K562 (cell line): ENCODE results near the gene RNASEH1. TPM values are rescaled to one million over a fixed set of nuclear protein-coding genes. Genes with fewer than 3 reads are reported as not detected.

Experiments
- BHLHE40 ChIP-seq: IDR thresholded peaks from 2 replicates; pipeline ENCODE4 v1.6.1; 2011; ENCODE audit warnings: low read length, improper control_type of control experiment
- CGGBP1 ChIP-seq: fragments of 250-450 bp; sonication (Bioruptor Pico); IDR thresholded peaks from 2 replicates; pipeline ENCODE4 v1.9.0; 2021; ENCODE audit warnings: mild to moderate bottlenecking
- CTCFL ChIP-seq: IDR thresholded peaks from 2 replicates; pipeline ENCODE4 v1.6.1; 2011; ENCODE audit warnings: borderline replicate concordance, low read depth, mild to moderate bottlenecking, moderate library complexity, low read length; ENCODE audit not compliant: insufficient read depth, poor library complexity, severe bottlenecking
- FIP1L1 ChIP-seq: fragments of 200-400 bp; formaldehyde crosslinking; IDR thresholded peaks from 2 replicates; pipeline ENCODE4 v1.6.1; 2018; ENCODE audit warnings: mild to moderate bottlenecking, low read depth, low read length; ENCODE audit not compliant: poor library complexity, severe bottlenecking
- HINFP ChIP-seq: fragments of 450-650 bp; conservative IDR thresholded peaks from 2 replicates; pipeline ENCODE4 v1.6.1; 2016; ENCODE audit warnings: missing genetic modification characterization, low read depth, mild to moderate bottlenecking, control low read depth, missing compliant biosample characterization
- ID3 ChIP-seq, 2 experiments: fragments of 250-450 bp in 1 of 2; fragments of 450-650 bp in 1 of 2; sonication (Bioruptor Pico) in 1 of 2; IDR thresholded peaks; 2 replicates each; pipeline versions ENCODE4 v1.6.1 to v1.8.0; 2016 to 2021; ENCODE audit warnings: mild to moderate bottlenecking in 2 of 2, moderate library complexity in 2 of 2, missing compliant biosample characterization in 1 of 2, missing genetic modification characterization in 1 of 2
- KLF16 ChIP-seq: IDR thresholded peaks from 2 replicates; pipeline ENCODE4 v1.6.1; 2016; ENCODE audit warnings: antibody characterized with exemption
- PML ChIP-seq: IDR thresholded peaks from 2 replicates; pipeline ENCODE4 v1.6.1; 2012; ENCODE audit warnings: low read length, inconsistent platforms
- TSHZ1 ChIP-seq: fragments of 250-450 bp; sonication (Bioruptor Pico); IDR thresholded peaks from 2 replicates; pipeline ENCODE4 v1.4.0; 2020; ENCODE audit warnings: mild to moderate bottlenecking, moderate library complexity
- ZBTB12 ChIP-seq: fragments of 250-450 bp; sonication (Bioruptor Pico); IDR thresholded peaks from 2 replicates; pipeline ENCODE4 v1.4.0; 2020
- ZBTB26 ChIP-seq: fragments of 450-650 bp; formaldehyde crosslinking; IDR thresholded peaks from 2 replicates; pipeline ENCODE4 v1.4.0; 2022; ENCODE audit warnings: missing genetic modification characterization
- ZNF121 ChIP-seq: sonication (generic); formaldehyde crosslinking; conservative IDR thresholded peaks from 2 replicates; pipeline ENCODE4 v1.8.0; 2022; ENCODE audit warnings: missing genetic modification reagents
- ZNF639 ChIP-seq, 2 experiments: fragments of 200-800 bp in 1 of 2; sonication (Bioruptor generic) in 1 of 2; sonication (generic) in 1 of 2; formaldehyde crosslinking in 1 of 2; IDR thresholded peaks in 1 of 2; conservative IDR thresholded peaks in 1 of 2; 2 replicates each; pipeline versions ENCODE4 v1.5.0 to v1.6.1; 2016 to 2020; ENCODE audit warnings: missing compliant biosample characterization in 1 of 2, missing genetic modification characterization in 1 of 2, missing genetic modification reagents in 1 of 2
- polyA plus RNA-seq, 8 experiments: library from polyadenylated mRNA; depleted of rRNA in 4 of 8; stranded (reverse) in 5 of 8; unstranded in 3 of 8; fragments of >200 nt; fragmentation: Nextera tagmentation in 2 of 8; fragmentation: Illumina TruSeq in 1 of 8; extraction: Ambion mirVana in 2 of 8; extraction: Trizol in 1 of 8; gene quantifications; 2 replicates each; pipeline versions ENCODE4 v1.2.1 to v1.2.3, GENCODE V29; 2011 to 2014; ENCODE audit warnings: inconsistent platforms in 1 of 8, missing spikeins in 1 of 8
- total RNA-seq, 7 experiments: library from RNA; depleted of rRNA in 6 of 7; stranded (reverse); fragments of >200 nt in 6 of 7; fragmentation: Illumina TruSeq in 2 of 7; extraction: Trizol in 2 of 7; gene quantifications; 2 replicates each; pipeline versions ENCODE4 v1.2.1 to v1.2.3, GENCODE V29; 2011 to 2021; ENCODE audit warnings: low replicate concordance in 1 of 7

The RNASEH1 gene
- total and polyA plus RNA-seq, 9 of the 15 experiments (the other 6 are each of a cell fraction or from before 2014, with no cell fraction given) = 25.7 to 47.5 (median 42.8) TPM

GRCh38 chr2:3575534-3576262 lies 17.6 kb upstream of the RNASEH1 start (continued):
- no peak for TF ChIP-seq HINFP (tag)
- no peak for TF ChIP-seq TSHZ1 (CRISPR knock-in tag)
- no peak for TF ChIP-seq KLF16
- TF ChIP-seq ZBTB12 (CRISPR knock-in tag) = no peak
- no peak for TF ChIP-seq ID3 (CRISPR knock-in tag; IDR thresholded peaks at IDR 0.05)
- TF ChIP-seq ID3 (tag; IDR thresholded peaks at IDR 0.05) = no peak
- TF ChIP-seq CTCFL = no peak
- no peak for TF ChIP-seq PML
- no peak for TF ChIP-seq ZNF121 (CRISPR knock-in tag)
- TF ChIP-seq CGGBP1 (CRISPR knock-in tag) = no peak
- no peak for TF ChIP-seq BHLHE40
- no peak for TF ChIP-seq ZNF639 (CRISPR knock-in tag; conservative IDR thresholded peaks at IDR 0.05 in 1 of 2, IDR thresholded peaks at IDR 0.05 in 1 of 2)
- no peak for TF ChIP-seq FIP1L1
- no peak for TF ChIP-seq ZBTB26 (CRISPR knock-in tag)
